GM12891 (cell line): ENCODE data around the gene NOC3L.

Experiments
- POLR2AphosphoS5 ChIP-seq: IDR thresholded peaks from 2 replicates; pipeline ENCODE4 v1.6.1; 2011; ENCODE audit warnings: low read depth, low read length, control low read depth
- POU2F2 ChIP-seq: IDR thresholded peaks from 2 replicates; pipeline ENCODE4 v1.6.1; 2011; ENCODE audit warnings: low read depth, mild to moderate bottlenecking, control low read depth, low read length, moderate library complexity
- TAF1 ChIP-seq: IDR thresholded peaks from 2 replicates; pipeline ENCODE4 v1.6.1; 2011; ENCODE audit warnings: low read depth, low read length, control low read depth

DNA sequence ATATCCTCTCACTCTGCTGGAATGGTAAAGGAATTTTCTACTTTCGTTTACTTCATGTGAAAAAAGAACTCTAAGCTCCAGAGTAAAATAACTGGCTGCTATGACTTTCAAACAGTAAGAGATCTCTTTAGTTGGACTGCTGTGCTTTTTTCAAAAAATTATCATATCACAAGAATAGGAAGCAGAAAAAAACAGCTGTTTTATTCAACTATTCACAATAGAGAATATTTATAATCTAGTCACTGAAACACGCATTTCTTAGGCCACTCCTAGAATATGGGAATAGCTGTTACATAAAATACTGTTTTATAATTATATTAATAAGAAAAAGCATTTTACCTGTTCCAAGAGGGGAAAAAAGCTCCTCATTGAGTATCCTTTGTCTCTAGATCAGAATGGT is 29.7 kb downstream of the NOC3L start:
- TF ChIP-seq POLR2AphosphoS5 = no peak
- no peak for TF ChIP-seq TAF1
- no peak for TF ChIP-seq POU2F2
